Measurements from ENCODE around the gene LASP1NB.

- TF ChIP-seq, protein P1, sequence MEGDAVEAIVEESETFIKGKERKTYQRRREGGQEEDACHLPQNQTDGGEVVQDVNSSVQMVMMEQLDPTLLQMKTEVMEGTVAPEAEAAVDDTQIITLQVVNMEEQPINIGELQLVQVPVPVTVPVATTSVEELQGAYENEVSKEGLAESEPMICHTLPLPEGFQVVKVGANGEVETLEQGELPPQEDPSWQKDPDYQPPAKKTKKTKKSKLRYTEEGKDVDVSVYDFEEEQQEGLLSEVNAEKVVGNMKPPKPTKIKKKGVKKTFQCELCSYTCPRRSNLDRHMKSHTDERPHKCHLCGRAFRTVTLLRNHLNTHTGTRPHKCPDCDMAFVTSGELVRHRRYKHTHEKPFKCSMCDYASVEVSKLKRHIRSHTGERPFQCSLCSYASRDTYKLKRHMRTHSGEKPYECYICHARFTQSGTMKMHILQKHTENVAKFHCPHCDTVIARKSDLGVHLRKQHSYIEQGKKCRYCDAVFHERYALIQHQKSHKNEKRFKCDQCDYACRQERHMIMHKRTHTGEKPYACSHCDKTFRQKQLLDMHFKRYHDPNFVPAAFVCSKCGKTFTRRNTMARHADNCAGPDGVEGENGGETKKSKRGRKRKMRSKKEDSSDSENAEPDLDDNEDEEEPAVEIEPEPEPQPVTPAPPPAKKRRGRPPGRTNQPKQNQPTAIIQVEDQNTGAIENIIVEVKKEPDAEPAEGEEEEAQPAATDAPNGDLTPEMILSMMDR (IDR thresholded peaks at IDR 0.05) = no peak
- no peak for TF ChIP-seq POLR2A (IDR thresholded peaks at IDR 0.05)
These were observed 38.8 kb upstream of the LASP1NB start for GRCh38 chr17:38886643-38887010.

Measured in right lobe of liver (tissue), 4 donors.